ENCODE data around the gene TRPV4. TPM values are rescaled to one million over a fixed set of nuclear protein-coding genes. Genes with fewer than 3 reads are reported as not detected.
A peak's percentile ranks its signal among the peaks of the same experiment; 100 is the strongest.

The TRPV4 gene
- total and polyA plus RNA-seq, 9 of the 15 experiments (the other 6 are each of a cell fraction or from before 2014, with no cell fraction given) = 0.13 TPM; not detected in 8

DNA sequence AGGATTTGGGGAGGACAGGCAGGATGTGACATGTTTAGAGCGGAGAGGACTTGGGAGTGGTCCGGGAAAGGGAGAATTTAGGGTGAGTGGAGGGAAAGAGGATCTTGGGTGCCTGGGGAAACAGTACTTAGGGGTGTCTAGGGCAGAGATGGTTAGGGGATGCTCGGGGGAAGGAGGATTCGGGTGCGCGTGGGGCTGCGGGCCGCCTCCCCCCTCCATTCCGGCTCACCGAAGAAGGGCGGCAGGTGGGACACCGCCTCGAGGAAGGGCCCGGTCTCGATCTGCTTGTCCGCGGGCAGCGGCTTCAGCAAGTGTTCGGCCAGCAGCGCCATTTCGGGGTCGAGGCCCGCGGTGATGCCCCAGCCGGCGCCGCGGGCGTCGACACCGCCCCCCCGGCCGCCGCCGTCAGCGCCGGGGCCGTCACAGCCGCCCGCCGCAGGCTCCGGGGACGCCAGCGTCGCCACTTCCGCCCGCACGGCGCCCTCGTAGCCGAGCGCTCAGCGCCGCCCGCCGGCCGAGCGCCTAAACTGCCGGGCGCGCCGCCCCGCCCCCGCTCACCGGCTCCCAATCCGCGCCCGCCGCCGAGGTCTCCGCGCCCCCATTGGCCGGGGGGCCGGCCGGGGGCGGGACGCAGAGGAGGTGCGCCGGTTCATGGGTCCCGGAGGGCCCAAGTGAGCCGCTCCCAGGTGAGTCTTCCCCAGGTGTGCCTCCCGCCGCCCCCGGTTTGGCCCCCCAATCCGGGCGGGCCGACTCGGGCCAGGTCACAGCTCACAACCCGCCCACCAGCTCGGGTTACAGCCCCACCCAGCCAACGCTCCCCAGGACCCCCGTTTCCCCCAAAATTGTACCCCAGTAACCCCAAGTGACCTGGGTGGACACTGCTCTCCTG is 47.1 kb upstream of the TRPV4 start, which contains the start of gene GLTP (continued):
- TF ChIP-seq, protein P1, sequence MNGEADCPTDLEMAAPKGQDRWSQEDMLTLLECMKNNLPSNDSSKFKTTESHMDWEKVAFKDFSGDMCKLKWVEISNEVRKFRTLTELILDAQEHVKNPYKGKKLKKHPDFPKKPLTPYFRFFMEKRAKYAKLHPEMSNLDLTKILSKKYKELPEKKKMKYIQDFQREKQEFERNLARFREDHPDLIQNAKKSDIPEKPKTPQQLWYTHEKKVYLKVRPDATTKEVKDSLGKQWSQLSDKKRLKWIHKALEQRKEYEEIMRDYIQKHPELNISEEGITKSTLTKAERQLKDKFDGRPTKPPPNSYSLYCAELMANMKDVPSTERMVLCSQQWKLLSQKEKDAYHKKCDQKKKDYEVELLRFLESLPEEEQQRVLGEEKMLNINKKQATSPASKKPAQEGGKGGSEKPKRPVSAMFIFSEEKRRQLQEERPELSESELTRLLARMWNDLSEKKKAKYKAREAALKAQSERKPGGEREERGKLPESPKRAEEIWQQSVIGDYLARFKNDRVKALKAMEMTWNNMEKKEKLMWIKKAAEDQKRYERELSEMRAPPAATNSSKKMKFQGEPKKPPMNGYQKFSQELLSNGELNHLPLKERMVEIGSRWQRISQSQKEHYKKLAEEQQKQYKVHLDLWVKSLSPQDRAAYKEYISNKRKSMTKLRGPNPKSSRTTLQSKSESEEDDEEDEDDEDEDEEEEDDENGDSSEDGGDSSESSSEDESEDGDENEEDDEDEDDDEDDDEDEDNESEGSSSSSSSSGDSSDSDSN (IDR thresholded peaks at IDR 0.05; ENCODE audit: borderline replicate concordance in 1 of 2, low read depth in 2 of 2, low read length in 2 of 2) = 0 out of 4 replicates have a peak, but pooled peaks of 1 of the 2 experiments have one; percentile 44
- TF ChIP-seq L3MBTL2 (IDR thresholded peaks at IDR 0.05) = peak; percentile 61; the same call in 1 of the 2 replicates
- no peak for TF ChIP-seq MTA1 (IDR thresholded peaks at IDR 0.05; ENCODE audit: borderline replicate concordance)
- TF ChIP-seq CBX2 (IDR thresholded peaks at IDR 0.05; ENCODE audit: insufficient read depth, low read length, poor library complexity, severe bottlenecking) = no peak
- no peak for TF ChIP-seq PPARD (CRISPR knock-in tag; IDR thresholded peaks at IDR 0.05)
- no peak for TF ChIP-seq ZNF696 (CRISPR knock-in tag; conservative IDR thresholded peaks at IDR 0.05)
- peak; percentile 84; the same call in 1 of the 2 replicates for TF ChIP-seq SMAD4 (CRISPR knock-in tag; conservative IDR thresholded peaks at IDR 0.05)
- no peak for TF ChIP-seq ZNF764 (CRISPR knock-in tag; IDR thresholded peaks at IDR 0.05; ENCODE audit: low read depth)
- TF ChIP-seq MYC (IDR thresholded peaks at IDR 0.05; ENCODE audit: low read depth, low read length) = peak; percentile 52; the same call in 1 of the 2 replicates
- TF ChIP-seq MYC (CRISPR knock-in tag; IDR thresholded peaks at IDR 0.05; ENCODE audit: borderline replicate concordance, low read depth) = no peak
- TF ChIP-seq RBM25 (IDR thresholded peaks at IDR 0.05; ENCODE audit: low read depth, low read length, severe bottlenecking) = peak; percentile 99
- no peak for TF ChIP-seq ETV1 (tag; conservative IDR thresholded peaks at IDR 0.05; ENCODE audit: low read depth)
- TF ChIP-seq, protein P2, sequence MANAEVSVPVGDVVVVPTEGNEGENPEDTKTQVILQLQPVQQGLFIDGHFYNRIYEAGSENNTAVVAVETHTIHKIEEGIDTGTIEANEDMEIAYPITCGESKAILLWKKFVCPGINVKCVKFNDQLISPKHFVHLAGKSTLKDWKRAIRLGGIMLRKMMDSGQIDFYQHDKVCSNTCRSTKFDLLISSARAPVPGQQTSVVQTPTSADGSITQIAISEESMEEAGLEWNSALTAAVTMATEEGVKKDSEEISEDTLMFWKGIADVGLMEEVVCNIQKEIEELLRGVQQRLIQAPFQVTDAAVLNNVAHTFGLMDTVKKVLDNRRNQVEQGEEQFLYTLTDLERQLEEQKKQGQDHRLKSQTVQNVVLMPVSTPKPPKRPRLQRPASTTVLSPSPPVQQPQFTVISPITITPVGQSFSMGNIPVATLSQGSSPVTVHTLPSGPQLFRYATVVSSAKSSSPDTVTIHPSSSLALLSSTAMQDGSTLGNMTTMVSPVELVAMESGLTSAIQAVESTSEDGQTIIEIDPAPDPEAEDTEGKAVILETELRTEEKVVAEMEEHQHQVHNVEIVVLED (CRISPR knock-in tag; IDR thresholded peaks at IDR 0.05) = peak; percentile 95
- TF ChIP-seq, protein P3, sequence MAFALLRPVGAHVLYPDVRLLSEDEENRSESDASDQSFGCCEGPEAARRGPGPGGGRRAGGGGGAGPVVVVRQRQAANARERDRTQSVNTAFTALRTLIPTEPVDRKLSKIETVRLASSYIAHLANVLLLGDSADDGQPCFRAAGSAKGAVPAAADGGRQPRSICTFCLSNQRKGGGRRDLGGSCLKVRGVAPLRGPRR (CRISPR knock-in tag; IDR thresholded peaks at IDR 0.05) = no peak
- TF ChIP-seq, protein P4, sequence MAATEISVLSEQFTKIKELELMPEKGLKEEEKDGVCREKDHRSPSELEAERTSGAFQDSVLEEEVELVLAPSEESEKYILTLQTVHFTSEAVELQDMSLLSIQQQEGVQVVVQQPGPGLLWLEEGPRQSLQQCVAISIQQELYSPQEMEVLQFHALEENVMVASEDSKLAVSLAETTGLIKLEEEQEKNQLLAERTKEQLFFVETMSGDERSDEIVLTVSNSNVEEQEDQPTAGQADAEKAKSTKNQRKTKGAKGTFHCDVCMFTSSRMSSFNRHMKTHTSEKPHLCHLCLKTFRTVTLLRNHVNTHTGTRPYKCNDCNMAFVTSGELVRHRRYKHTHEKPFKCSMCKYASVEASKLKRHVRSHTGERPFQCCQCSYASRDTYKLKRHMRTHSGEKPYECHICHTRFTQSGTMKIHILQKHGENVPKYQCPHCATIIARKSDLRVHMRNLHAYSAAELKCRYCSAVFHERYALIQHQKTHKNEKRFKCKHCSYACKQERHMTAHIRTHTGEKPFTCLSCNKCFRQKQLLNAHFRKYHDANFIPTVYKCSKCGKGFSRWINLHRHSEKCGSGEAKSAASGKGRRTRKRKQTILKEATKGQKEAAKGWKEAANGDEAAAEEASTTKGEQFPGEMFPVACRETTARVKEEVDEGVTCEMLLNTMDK (IDR thresholded peaks at IDR 0.05; ENCODE audit: borderline replicate concordance, insufficient read depth, low read depth, low read length, poor library complexity, severe bottlenecking) = peak; percentile 85
- TF ChIP-seq ZNF785 (CRISPR knock-in tag; IDR thresholded peaks at IDR 0.05) = no peak
- peak; percentile 75 for TF ChIP-seq POLR2G (IDR thresholded peaks at IDR 0.05; ENCODE audit: low read depth, low read length)
- peak; percentile 77 for TF ChIP-seq ZNF263 (CRISPR knock-in tag; IDR thresholded peaks at IDR 0.05; ENCODE audit: borderline replicate concordance)
- TF ChIP-seq SETDB1 (IDR thresholded peaks at IDR 0.05; ENCODE audit: low read length) = no peak
- peak; percentile 61 for TF ChIP-seq SP2 (IDR thresholded peaks at IDR 0.05; ENCODE audit: extremely low read depth, low read depth, low read length, poor library complexity, severe bottlenecking)
